ENCODE results near the gene ANGPT4. TPM values are rescaled to one million over a fixed set of nuclear protein-coding genes. Genes with fewer than 3 reads are reported as not detected.
"Not testable (repeated sequence)": the region's sequence is repeated elsewhere in the genome, so short reads cannot be mapped to it uniquely, and the experiment has no call there.

The ANGPT4 gene
- total and polyA plus RNA-seq, 11 donors = 0.08 to 0.32 (median 0.15) TPM; not detected in 5

- no peak for ATAC-seq
- Histone ChIP-seq H3K36me3 (no peaks in the 10 kb centered on the region), H3K27me3 (peaks cover 0 to 3% (median 0%) of the 10 kb centered on the region in 9 donors), H3K4me1 (peaks cover 0 to 21% (median 0%) of the 10 kb centered on the region in 12 donors), H3K9me3 (no peaks in the 10 kb centered on the region), H3K27ac (no peak overlapping the region), H3K4me3 (no peak overlapping the region)
- TF ChIP-seq CTCF (IDR thresholded peaks at IDR 0.05) = no peak
- TF ChIP-seq POLR2A (IDR thresholded peaks at IDR 0.05) = no peak
- WGBS, 4 donors = 76 to 91% (median 85%) methylated on average over 2 of the region's 2 CpGs
- intact Hi-C loops (cut with DNase I) = no loop called here
- no peak for DNase-seq
Observed at GRCh38 chr20:904039-904545, 12.0 kb downstream of the ANGPT4 start.

- DNase-seq; H3K36me3 ChIP-seq; H3K4me1 ChIP-seq; intact Hi-C loops (cut with DNase I); H3K27ac ChIP-seq; H3K9me3 ChIP-seq; H3K4me3 ChIP-seq; H3K27me3 ChIP-seq; ATAC-seq: not testable (repeated sequence)
- 81 to 93% (median 89%) methylated on average over 6 of the region's 6 CpGs for WGBS, 4 donors
Observed at GRCh38 chr20:897436-897835, 18.7 kb downstream of the ANGPT4 start.

DNA sequence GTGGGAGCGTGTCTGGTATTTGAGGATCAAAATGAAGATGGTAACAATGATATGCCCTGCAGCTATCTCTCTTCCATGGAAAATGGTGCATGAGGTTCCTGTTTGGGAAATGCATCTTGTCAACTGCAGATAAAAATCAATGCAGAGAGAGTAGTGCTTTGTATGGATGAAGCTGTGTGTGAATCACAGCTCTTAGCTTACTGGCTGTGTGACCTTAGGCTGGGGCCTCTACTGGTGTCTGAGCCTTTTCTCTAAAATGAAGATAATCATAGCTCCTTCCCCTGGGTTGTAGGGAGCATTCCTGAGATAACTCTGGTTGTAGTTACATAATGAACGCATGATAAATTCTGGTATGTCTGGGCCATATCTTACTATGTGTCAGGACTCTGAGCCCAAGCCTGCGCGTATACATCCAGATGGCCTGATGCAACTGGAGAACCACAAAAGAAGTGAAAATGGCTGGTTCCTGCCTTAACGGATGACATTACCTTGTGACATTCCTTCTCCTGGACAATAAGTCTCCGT lies 19.6 kb downstream of the ANGPT4 start:
- H3K27ac ChIP-seq = no peak overlapping the region
- H3K27me3 ChIP-seq = no peaks in the 10 kb centered on the region
- H3K4me1 ChIP-seq = peaks cover 0 to 3% (median 0%) of the 10 kb centered on the region in 12 donors
- no peak for TF ChIP-seq CTCF (IDR thresholded peaks at IDR 0.05)
- TF ChIP-seq POLR2A (IDR thresholded peaks at IDR 0.05) = no peak
- DNase-seq (no peak), ATAC-seq (no peak)
- 76 to 89% (median 82%) methylated on average over 6 of the region's 6 CpGs for WGBS, 4 donors
- H3K9me3 ChIP-seq = no peaks in the 10 kb centered on the region
- H3K36me3 ChIP-seq = no peaks in the 10 kb centered on the region
- intact Hi-C loops (cut with DNase I) = no loop called here
- no peak overlapping the region for H3K4me3 ChIP-seq

GRCh38 chr20:892371-892770 lies 23.8 kb downstream of the ANGPT4 start:
- H3K27me3 ChIP-seq; H3K36me3 ChIP-seq; H3K27ac ChIP-seq; ATAC-seq; DNase-seq; H3K9me3 ChIP-seq; intact Hi-C loops (cut with DNase I); H3K4me3 ChIP-seq: not testable (repeated sequence)
- peaks cover 0 to 21% (median 11%) of the 10 kb centered on the region in 12 donors for H3K4me1 ChIP-seq
- WGBS, 4 donors = 65 to 84% (median 76%) methylated on average over 5 of the region's 5 CpGs

DNA sequence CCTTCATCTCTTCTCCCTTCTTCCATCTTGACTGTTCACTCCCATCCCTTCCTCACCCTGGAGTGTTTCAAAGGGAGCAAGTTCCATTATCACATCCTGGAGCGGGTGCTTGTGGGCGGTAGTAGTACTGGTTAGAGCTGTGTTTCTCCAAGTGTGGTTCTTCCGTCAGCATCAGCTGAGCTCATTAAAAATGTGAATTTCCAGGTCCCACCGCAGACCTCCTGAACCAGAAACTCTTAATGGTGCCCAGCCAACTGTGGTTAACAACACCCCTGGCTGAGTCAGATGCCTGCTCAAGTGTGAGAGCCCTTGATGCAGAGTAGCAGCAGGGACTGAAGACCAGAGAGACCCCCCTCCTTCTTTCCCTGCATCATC lies 24.4 kb downstream of the ANGPT4 start:
- peaks cover 0 to 21% (median 11%) of the 10 kb centered on the region in 12 donors for H3K4me1 ChIP-seq
- no peak overlapping the region for H3K4me3 ChIP-seq
- TF ChIP-seq CTCF (IDR thresholded peaks at IDR 0.05) (no peak), POLR2A (IDR thresholded peaks at IDR 0.05) (no peak)
- no peak for ATAC-seq
- no peaks in the 10 kb centered on the region for H3K9me3 ChIP-seq
- no peak overlapping the region for H3K27ac ChIP-seq
- 68 to 89% (median 74%) methylated on average over 4 of the region's 4 CpGs for WGBS, 4 donors
- no peaks in the 10 kb centered on the region for H3K36me3 ChIP-seq
- no peak for DNase-seq
- peaks cover 0 to 3% (median 0%) of the 10 kb centered on the region in 9 donors for H3K27me3 ChIP-seq
- intact Hi-C loops (cut with DNase I) = no loop called here
